Brain microvascular endothelial cell (primary cell): ENCODE data around the gene CIT.

Experiments used
- DNase-seq: peaks from one replicate; pipeline ENCODE4 v3.0.0-alpha.2; 2020
- H3K27ac ChIP-seq: fragments of 250-450 bp; sonication (Bioruptor Pico); 2 replicates; pipeline ENCODE4 v1.5.1; 2020; ENCODE audit warnings: mild to moderate bottlenecking, moderate library complexity
- H3K27me3 ChIP-seq: fragments of 250-450 bp; sonication (Bioruptor Pico); replicated peaks from 2 replicates; pipeline ENCODE4 v1.5.1; 2020; ENCODE audit warnings: mild to moderate bottlenecking
- H3K36me3 ChIP-seq: fragments of 250-450 bp; sonication (Bioruptor Pico); replicated peaks from 2 replicates; pipeline ENCODE4 v1.5.1; 2020; ENCODE audit warnings: mild to moderate bottlenecking
- H3K4me3 ChIP-seq: 2 replicates; pipeline ENCODE4 v1.5.1; 2011; ENCODE audit warnings: low read depth, mild to moderate bottlenecking, control low read depth, low read length, moderate library complexity
- CTCF ChIP-seq: IDR thresholded peaks from 2 replicates; pipeline ENCODE4 v1.5.1; 2011; ENCODE audit warnings: low read depth, mild to moderate bottlenecking, moderate library complexity, low read length, control low read depth, inconsistent platforms; ENCODE audit errors: missing control alignments
- in situ Hi-C: cut with HindIII; loops from 2 replicates; pipeline ENCODE4 v1.10.0; 2017; ENCODE audit warnings: low sequenced_read_pairs, low pct_ligation_motif_present

Gene CIT

GRCh38 chr12:119699199-119699760 lies 177.8 kb downstream of the CIT start:
- H3K36me3 ChIP-seq: no peaks in the 10 kb centered on the region
- no peak overlapping the region for H3K27ac ChIP-seq
- in situ Hi-C loops: no loop called here
- H3K27me3 ChIP-seq: no peaks in the 10 kb centered on the region
- no peak for DNase-seq
- H3K4me3 ChIP-seq: no peak overlapping the region
- TF ChIP-seq CTCF: no peak

- DNase-seq: no peak
- no peak overlapping the region for H3K27ac ChIP-seq
- no peaks in the 10 kb centered on the region for H3K36me3 ChIP-seq
- H3K4me3 ChIP-seq: no peak overlapping the region
- H3K27me3 ChIP-seq: no peaks in the 10 kb centered on the region
- in situ Hi-C loops: no loop called here
- TF ChIP-seq CTCF: no peak
These were observed 180.2 kb downstream of the CIT start for GRCh38 chr12:119696943-119697342.

- no peaks in the 10 kb centered on the region for H3K36me3 ChIP-seq
- DNase-seq: peak; percentile 5
These were observed 182.1 kb downstream of the CIT start for GRCh38 chr12:119695034-119695433.

GRCh38 chr12:119694111-119694510 lies 183.0 kb downstream of the CIT start:
- no peaks in the 10 kb centered on the region for H3K27me3 ChIP-seq
- no peak overlapping the region for H3K27ac ChIP-seq
- in situ Hi-C loops: no loop called here
- no peak for TF ChIP-seq CTCF
- no peaks in the 10 kb centered on the region for H3K36me3 ChIP-seq
- no peak overlapping the region for H3K4me3 ChIP-seq
- DNase-seq: no peak

More at GRCh38 chr12:119695034-119695433, 182.1 kb downstream of the CIT start:
- no peaks in the 10 kb centered on the region for H3K27me3 ChIP-seq
- TF ChIP-seq CTCF: peak; percentile 74
- no peak overlapping the region for H3K4me3 ChIP-seq
- H3K27ac ChIP-seq: no peak overlapping the region
- in situ Hi-C loops: no loop called here

GRCh38 chr12:119693511-119693910 lies 183.6 kb downstream of the CIT start:
- no peak for TF ChIP-seq CTCF
- in situ Hi-C loops: no loop called here
- no peaks in the 10 kb centered on the region for H3K36me3 ChIP-seq
- H3K27ac ChIP-seq: no peak overlapping the region
- no peak overlapping the region for H3K4me3 ChIP-seq
- no peak for DNase-seq
- H3K27me3 ChIP-seq: no peaks in the 10 kb centered on the region

- no peaks in the 10 kb centered on the region for H3K27me3 ChIP-seq
- no peak for DNase-seq
- TF ChIP-seq CTCF: no peak
- H3K4me3 ChIP-seq: no peak overlapping the region
- in situ Hi-C loops: no loop called here
- H3K27ac ChIP-seq: no peak overlapping the region
- H3K36me3 ChIP-seq: no peaks in the 10 kb centered on the region
These were observed 184.1 kb downstream of the CIT start for GRCh38 chr12:119692997-119693396.
